ENCODE data around the gene CLCN1.

Gene CLCN1

GRCh38 chr7:143343596-143343995 lies 27.7 kb downstream of the CLCN1 start:
- Histone ChIP-seq H3K27me3 (ENCODE audit: insufficient read depth, low read depth) (no peaks in the 10 kb centered on the region), H3K9ac (no peak overlapping the region), H4K20me1 (ENCODE audit: insufficient read depth) (no peaks in the 10 kb centered on the region), H3K27ac (no peak overlapping the region), H3K4me3 (IDR thresholded peaks at IDR 0.05; ENCODE audit: insufficient read depth, low read depth, low read length) (no peak overlapping the region), H3K4me2 (no peak overlapping the region), H3K4me1 (ENCODE audit: low read depth, poor library complexity, severe bottlenecking) (no peaks in the 10 kb centered on the region), H3K36me3 (ENCODE audit: insufficient read depth) (no peaks in the 10 kb centered on the region), H3K79me2 (ENCODE audit: insufficient read depth, low read depth) (no peaks in the 10 kb centered on the region), H2AFZ (ENCODE audit: low read depth) (no peak overlapping the region)
- TF ChIP-seq CTCF (conservative IDR thresholded peaks at IDR 0.05; ENCODE audit: low read depth, low read length): no peak

- Histone ChIP-seq H3K79me2 (ENCODE audit: insufficient read depth, low read depth) (no peaks in the 10 kb centered on the region), H3K9ac (no peak overlapping the region), H3K4me1 (ENCODE audit: low read depth, poor library complexity, severe bottlenecking) (no peaks in the 10 kb centered on the region), H3K4me2 (no peak overlapping the region), H3K4me3 (IDR thresholded peaks at IDR 0.05; ENCODE audit: insufficient read depth, low read depth, low read length) (no peak overlapping the region), H4K20me1 (ENCODE audit: insufficient read depth) (no peaks in the 10 kb centered on the region), H3K36me3 (ENCODE audit: insufficient read depth) (no peaks in the 10 kb centered on the region), H3K27ac (no peak overlapping the region), H3K27me3 (ENCODE audit: insufficient read depth, low read depth) (no peaks in the 10 kb centered on the region), H2AFZ (ENCODE audit: low read depth) (no peak overlapping the region)
- no peak for TF ChIP-seq CTCF (conservative IDR thresholded peaks at IDR 0.05; ENCODE audit: low read depth, low read length)
Measured at GRCh38 chr7:143345428-143345900, 29.6 kb downstream of the CLCN1 start.

GRCh38 chr7:143346018-143346417 lies 30.1 kb downstream of the CLCN1 start:
- no peaks in the 10 kb centered on the region for H4K20me1 ChIP-seq (ENCODE audit: insufficient read depth)
- H3K4me3 ChIP-seq (IDR thresholded peaks at IDR 0.05; ENCODE audit: insufficient read depth, low read depth, low read length): no peak overlapping the region
- TF ChIP-seq CTCF (conservative IDR thresholded peaks at IDR 0.05; ENCODE audit: low read depth, low read length): no peak
- H3K27ac ChIP-seq: no peak overlapping the region
- no peak overlapping the region for H3K4me2 ChIP-seq
- H3K9ac ChIP-seq: no peak overlapping the region
- H3K27me3 ChIP-seq (ENCODE audit: insufficient read depth, low read depth): no peaks in the 10 kb centered on the region
- H2AFZ ChIP-seq (ENCODE audit: low read depth): no peak overlapping the region
- H3K79me2 ChIP-seq (ENCODE audit: insufficient read depth, low read depth): no peaks in the 10 kb centered on the region
- no peaks in the 10 kb centered on the region for H3K36me3 ChIP-seq (ENCODE audit: insufficient read depth)
- no peaks in the 10 kb centered on the region for H3K4me1 ChIP-seq (ENCODE audit: low read depth, poor library complexity, severe bottlenecking)

GRCh38 chr7:143347950-143348349 lies 32.0 kb downstream of the CLCN1 start:
- H3K4me2 ChIP-seq: no peak overlapping the region
- TF ChIP-seq CTCF (conservative IDR thresholded peaks at IDR 0.05; ENCODE audit: low read depth, low read length): no peak
- H3K27me3 ChIP-seq (ENCODE audit: insufficient read depth, low read depth): no peaks in the 10 kb centered on the region

More at GRCh38 chr7:143347950-143348349, 32.0 kb downstream of the CLCN1 start:
- Histone ChIP-seq H3K4me3 (IDR thresholded peaks at IDR 0.05; ENCODE audit: insufficient read depth, low read depth, low read length) (no peak overlapping the region), H3K27ac (no peak overlapping the region), H2AFZ (ENCODE audit: low read depth) (no peak overlapping the region), H3K79me2 (ENCODE audit: insufficient read depth, low read depth) (no peaks in the 10 kb centered on the region), H3K36me3 (ENCODE audit: insufficient read depth) (no peaks in the 10 kb centered on the region), H3K9ac (no peak overlapping the region), H4K20me1 (ENCODE audit: insufficient read depth) (no peaks in the 10 kb centered on the region), H3K4me1 (ENCODE audit: low read depth, poor library complexity, severe bottlenecking) (no peaks in the 10 kb centered on the region)
